CMK (cell line): ENCODE data around the gene PLCB2.
A peak's percentile ranks its signal among the peaks of the same experiment; 100 is the strongest.

ENCODE experiments used
- DNase-seq: peaks from one replicate; pipeline ENCODE4 v3.0.0-alpha.2; 2010; ENCODE audit warnings: low read depth

Gene PLCB2

GRCh38 chr15:40327457-40327856 lies 19.7 kb upstream of the PLCB2 start:
- DNase-seq: no peak

GRCh38 chr15:40325700-40326099 lies 18.0 kb upstream of the PLCB2 start:
- DNase-seq: no peak

DNA sequence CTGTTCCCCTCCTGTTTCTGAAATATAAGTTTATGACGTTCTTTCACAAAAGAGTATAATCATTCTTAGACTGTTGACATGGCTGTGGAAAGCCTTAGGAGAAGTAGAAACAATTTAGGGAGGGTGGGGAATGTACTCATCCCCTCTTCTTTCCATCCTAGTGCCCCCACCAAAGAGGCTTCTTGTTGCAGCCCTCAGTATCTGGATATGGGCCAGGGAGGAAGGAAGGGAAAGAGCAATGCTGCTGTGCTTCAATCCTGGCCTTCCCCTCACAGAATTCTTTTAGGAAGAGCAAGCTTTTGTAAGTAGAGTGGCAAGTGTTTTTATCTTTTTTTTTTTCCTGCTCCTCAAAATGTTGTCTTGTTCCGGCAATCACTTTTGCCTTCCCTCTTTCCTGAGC lies 17.5 kb upstream of the PLCB2 start:
- no peak for DNase-seq

- DNase-seq: no peak
Observed at GRCh38 chr15:40323953-40324937, 16.5 kb upstream of the PLCB2 start.

- peak; percentile 85 for DNase-seq
Observed at GRCh38 chr15:40323239-40323952, 15.7 kb upstream of the PLCB2 start, which contains the start of gene INAFM2. Gene INAFM2, plus strand, starts transcription at chr15:40323692. Its CDS starts 364 bp downstream, at chr15:40324056.

- DNase-seq: no peak
Observed at GRCh38 chr15:40322531-40323238, 14.9 kb upstream of the PLCB2 start.

DNA sequence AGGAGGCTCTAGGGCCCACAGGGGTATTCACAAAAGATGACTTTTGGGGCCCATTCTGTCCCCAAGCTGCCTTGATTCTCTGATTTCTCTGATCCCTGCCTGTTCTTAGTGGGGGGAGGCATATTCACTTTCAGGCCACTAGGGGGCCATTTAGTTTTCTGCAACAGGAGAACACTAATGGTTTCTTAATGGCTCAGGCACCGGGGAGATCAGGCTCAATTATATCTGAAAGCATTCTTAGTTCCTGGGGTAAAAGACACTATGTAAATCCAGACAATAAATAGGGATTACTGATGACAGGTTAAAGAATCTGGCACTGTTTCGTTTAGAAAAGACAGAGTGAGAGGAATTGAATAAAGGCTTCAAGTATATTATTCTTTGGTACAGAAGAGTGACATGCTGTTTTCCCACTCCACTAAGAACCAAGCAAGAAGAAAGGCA lies 13.2 kb upstream of the PLCB2 start:
- no peak for DNase-seq

GRCh38 chr15:40320409-40320808 lies 12.7 kb upstream of the PLCB2 start:
- DNase-seq: no peak

DNA sequence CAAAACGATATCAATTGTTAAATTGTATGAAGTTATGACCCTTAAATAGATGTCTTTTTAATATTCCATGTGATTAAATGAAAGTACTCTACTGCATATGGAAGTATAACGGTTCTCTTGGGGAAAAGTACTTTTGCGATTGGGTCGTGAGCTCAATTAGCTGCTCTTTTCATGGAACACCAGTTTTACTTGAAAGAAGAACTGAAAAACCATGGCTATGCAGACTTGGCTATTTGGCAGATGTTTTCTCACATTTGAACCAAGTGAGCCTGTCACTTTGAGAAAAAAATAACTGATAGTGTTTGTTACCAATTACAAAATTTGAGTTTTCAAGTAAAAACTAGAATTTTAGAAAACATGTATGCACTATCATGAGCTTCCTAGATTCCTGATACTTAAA lies 9.8 kb upstream of the PLCB2 start:
- DNase-seq: no peak

DNA sequence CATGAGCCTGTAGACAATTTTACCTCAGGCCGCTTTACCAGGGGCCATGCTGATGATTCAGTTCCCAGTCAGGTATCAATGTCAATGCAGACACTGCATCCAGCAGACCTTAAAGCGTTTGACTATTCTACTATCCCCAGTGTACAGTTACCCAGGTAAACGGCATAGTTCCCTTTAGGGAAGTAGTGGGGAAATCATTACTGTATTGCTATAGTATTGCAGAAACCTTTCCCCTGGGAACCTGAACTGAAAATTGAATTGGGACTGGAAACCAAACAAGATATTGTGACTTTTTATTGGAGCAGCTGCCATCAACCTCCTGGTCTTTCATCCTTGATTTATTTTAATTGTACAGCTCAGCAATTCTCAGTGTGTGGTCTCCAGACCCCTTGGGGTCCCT lies 9.2 kb upstream of the PLCB2 start:
- DNase-seq: no peak

DNA sequence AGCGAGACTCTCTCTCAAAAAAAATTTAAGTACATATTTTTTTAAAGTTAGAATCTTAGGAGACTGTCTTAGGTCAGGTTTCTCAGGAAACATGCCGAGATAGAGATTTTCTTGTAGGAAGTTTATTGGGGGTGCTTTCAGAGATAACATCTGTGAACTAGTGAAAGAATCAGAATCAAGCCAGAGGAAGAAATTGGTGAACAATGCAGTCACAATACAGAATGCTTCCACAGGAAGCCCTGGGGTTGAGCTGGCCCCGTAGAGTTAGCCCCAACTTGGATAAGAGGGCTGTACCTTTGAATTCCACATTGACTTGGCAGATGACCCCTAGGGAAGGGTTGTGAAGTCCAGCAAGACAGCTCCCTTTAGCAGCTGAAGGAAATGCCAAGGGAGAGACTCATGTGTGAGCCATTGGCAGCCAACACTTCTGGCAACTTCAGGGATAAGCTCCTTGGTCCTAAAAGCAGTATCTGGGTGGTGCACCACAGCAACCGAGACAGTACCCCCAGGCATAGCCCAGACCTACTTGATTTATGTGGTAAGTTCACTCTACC lies 7.1 kb upstream of the PLCB2 start:
- no peak for DNase-seq

GRCh38 chr15:40313531-40314398 lies 6.0 kb upstream of the PLCB2 start:
- DNase-seq: no peak

- no peak for DNase-seq
Observed at GRCh38 chr15:40312370-40313158, 4.8 kb upstream of the PLCB2 start.

- no peak for DNase-seq
Observed at GRCh38 chr15:40310993-40311392, 3.3 kb upstream of the PLCB2 start.

DNA sequence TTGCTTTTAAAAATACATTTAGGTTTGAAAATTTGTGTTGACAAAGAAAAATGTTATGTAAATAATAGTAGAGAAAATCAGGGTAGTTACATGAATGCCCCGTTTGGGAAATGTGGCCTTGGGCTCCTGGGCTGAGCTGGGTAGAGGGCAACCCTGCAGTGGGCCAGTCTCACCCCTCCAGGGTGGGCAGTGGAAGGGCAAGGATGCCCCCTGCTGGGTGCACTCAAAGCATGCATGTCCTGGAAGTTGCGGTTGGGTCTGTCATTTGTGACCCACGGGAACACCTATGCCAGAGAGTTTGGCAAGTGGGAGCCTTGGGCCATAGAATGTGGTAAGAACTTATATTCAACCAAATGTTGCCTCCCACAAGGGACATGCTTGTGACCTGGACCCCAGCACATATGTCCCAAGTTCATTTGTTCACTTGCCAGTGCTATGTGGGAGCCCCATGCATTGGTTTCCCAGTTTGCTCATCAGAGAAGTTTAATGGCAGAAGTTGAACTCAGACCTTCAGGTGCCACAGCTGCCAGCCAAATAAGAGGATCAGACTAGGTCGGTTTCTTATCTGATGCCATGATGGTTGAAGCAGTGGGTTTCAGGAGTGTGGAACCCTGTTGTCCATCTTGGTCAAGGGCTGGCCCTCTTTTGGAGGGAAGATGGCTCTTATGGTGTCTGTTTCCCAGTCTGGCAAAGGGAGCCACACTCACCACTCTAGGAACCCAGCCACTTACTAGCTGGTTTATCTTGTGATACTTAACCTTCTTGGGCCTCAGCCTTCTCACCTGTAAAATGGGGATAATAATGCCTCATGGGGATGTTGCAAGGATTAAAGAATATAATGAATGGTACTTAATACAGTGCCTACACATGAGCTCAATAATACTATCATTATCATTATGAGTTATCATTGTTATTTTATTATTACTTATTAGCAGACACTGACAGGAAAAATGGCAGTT lies 2.5 kb upstream of the PLCB2 start:
- peak; percentile 71 for DNase-seq

- no peak for DNase-seq
Observed at GRCh38 chr15:40309344-40309862, 1.7 kb upstream of the PLCB2 start.

GRCh38 chr15:40306908-40307307 lies 827 bp downstream of the PLCB2 start:
- DNase-seq: no peak

GRCh38 chr15:40306371-40306770 lies 1.4 kb downstream of the PLCB2 start:
- no peak for DNase-seq

DNA sequence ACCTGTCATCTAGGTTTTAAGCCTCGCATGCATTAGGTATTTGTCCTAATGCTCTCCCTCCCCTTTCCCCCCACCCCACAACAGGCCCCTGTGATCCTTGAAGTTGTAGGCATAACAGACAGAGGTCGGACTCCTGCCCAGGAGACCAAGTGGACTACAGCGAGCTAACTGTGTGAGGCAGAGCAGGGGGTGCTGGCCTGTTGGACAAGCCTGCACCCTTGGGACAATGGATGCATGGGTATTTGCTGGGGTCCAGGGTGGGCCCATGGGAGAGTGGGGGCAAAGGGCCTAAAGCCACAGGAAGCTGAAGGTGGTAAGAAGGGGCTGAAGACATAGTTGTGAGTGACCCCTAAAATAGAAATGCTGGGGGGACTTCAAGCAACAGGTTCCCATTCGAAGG lies 2.5 kb downstream of the PLCB2 start:
- no peak for DNase-seq
